AG04450 (cell line): ENCODE results near the gene EPN1. TPM values are rescaled to one million over a fixed set of nuclear protein-coding genes. Genes with fewer than 3 reads are reported as not detected.

Source experiments
- CTCF ChIA-PET: fragments of 300-600, 350-600 bp; formaldehyde crosslinking; extraction: SDS; loops from one replicate; lab custom pipeline; 2022; ENCODE audit warnings: antibody characterized with exemption, inconsistent platforms; lab: Charles Lee
- POLR2A ChIA-PET: fragments of 350-600 bp; formaldehyde crosslinking; extraction: SDS; loops from one replicate; lab custom pipeline; 2021; ENCODE audit warnings: antibody characterized with exemption, inconsistent platforms; lab: Yijun Ruan, JAX
- DNase-seq: peaks from one replicate; pipeline ENCODE4 v3.0.0-alpha.2; 2011; ENCODE audit warnings: low read depth, low spot score
- H3K27ac ChIP-seq: one replicate; pipeline ENCODE4 v1.5.1; 2012; ENCODE audit warnings: low read depth, low read length, control low read depth
- H3K27me3 ChIP-seq: one replicate; pipeline ENCODE4 v1.6.0; 2012; ENCODE audit warnings: low read length; ENCODE audit not compliant: control insufficient read depth, insufficient read depth
- H3K4me3 ChIP-seq: 2 replicates; pipeline ENCODE4 v1.5.1; 2011; ENCODE audit warnings: mild to moderate bottlenecking, low read depth, low read length, control low read depth
- H3K9me3 ChIP-seq: 2 replicates; pipeline ENCODE4 v1.5.1; 2012; ENCODE audit warnings: low read length; ENCODE audit not compliant: control insufficient read depth, insufficient read depth
- polyA plus RNA-seq: library from polyadenylated mRNA; depleted of rRNA; stranded (reverse); fragments of >200 nt; gene quantifications from 2 replicates; pipeline ENCODE4 v1.2.3, GENCODE V29; 2011
- TF ChIP-seq, protein P1 (sequence below): IDR thresholded peaks from 2 replicates; pipeline ENCODE4 v1.5.1; 2011; ENCODE audit warnings: low read depth, low read length, control low read depth, inconsistent platforms

The EPN1 gene
- polyA plus RNA-seq, 1 experiment = 32.1 TPM

DNA sequence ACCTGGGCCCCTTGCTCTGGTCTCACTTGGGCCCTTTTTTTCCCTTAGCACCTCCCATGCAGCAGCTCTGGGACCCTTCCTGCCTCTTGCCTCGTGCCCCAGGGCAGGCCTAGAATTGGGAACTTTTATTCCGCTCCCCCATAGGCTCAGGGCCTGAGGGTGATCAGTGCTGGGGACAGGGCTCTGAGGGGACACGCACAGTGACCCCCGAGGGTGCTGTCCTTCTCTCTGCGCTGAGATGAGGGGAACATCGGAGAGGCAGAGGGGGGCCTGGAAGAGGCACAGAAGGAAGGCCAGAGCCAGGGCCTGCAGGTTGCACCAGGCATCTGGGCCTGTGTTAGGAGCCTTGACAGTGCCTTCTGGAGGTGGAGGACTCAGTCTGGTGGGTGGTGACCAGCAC, 10.8 kb downstream of the EPN1 start:
- no peak for DNase-seq
- Histone ChIP-seq H3K9me3 (no peaks in the 10 kb centered on the region; the same call in 1 of the 2 replicates), H3K4me3 (no peak overlapping the region), H3K27me3 (no peaks in the 10 kb centered on the region), H3K27ac (no peak overlapping the region)
- TF ChIP-seq, protein P1, sequence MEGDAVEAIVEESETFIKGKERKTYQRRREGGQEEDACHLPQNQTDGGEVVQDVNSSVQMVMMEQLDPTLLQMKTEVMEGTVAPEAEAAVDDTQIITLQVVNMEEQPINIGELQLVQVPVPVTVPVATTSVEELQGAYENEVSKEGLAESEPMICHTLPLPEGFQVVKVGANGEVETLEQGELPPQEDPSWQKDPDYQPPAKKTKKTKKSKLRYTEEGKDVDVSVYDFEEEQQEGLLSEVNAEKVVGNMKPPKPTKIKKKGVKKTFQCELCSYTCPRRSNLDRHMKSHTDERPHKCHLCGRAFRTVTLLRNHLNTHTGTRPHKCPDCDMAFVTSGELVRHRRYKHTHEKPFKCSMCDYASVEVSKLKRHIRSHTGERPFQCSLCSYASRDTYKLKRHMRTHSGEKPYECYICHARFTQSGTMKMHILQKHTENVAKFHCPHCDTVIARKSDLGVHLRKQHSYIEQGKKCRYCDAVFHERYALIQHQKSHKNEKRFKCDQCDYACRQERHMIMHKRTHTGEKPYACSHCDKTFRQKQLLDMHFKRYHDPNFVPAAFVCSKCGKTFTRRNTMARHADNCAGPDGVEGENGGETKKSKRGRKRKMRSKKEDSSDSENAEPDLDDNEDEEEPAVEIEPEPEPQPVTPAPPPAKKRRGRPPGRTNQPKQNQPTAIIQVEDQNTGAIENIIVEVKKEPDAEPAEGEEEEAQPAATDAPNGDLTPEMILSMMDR = no peak
- ChIA-PET POLR2A (no interaction called here), CTCF (interaction anchor here (0.5 kb wide), 1 partner anchor 54 kb away, joined by 5 read pairs; no protein-coding TSS in a partner anchor)

DNA sequence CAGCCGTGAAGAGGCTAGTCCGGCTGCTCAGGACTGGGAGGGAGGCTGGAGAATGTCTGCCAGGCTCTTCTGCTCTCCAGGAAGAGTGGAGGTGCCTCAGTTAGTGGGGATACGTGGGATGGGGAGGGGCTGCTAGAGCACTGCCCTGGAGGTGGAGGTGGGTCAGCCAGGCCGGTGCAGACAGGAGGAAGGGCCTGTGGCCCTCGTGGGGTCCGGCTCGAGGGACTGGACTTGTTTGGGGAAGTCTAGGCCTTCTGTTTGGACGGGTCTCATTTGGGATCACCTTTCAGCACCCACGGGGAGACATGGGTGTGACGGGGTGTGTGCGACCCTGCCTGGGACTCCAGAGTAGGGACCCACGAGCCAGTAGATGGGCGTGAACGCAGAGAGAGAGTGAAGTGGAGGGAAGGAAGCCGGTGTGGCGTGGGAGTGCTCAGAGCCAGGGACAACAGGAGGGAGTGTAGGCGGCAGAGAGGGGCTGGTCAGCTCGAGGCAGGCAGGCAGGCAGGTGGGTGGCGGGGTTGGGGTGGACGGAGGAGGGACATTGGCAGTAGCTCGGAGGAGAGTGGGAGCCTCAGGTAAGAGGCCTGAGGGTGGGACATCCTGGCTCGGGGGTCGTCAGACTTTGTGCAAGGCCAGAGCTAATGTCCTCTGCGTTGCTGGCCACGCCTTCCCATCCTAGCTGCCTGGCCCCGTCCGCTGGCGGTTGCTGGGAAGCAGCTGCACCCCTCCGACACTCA, 11.5 kb downstream of the EPN1 start:
- ChIA-PET POLR2A (no interaction called here), CTCF (no interaction called here)
- no peaks in the 10 kb centered on the region for H3K27me3 ChIP-seq
- H3K4me3 ChIP-seq = no peak overlapping the region
- no peaks in the 10 kb centered on the region; the same call in 1 of the 2 replicates for H3K9me3 ChIP-seq
- no peak overlapping the region for H3K27ac ChIP-seq
- TF ChIP-seq, protein P1 = no peak
- no peak for DNase-seq

DNA sequence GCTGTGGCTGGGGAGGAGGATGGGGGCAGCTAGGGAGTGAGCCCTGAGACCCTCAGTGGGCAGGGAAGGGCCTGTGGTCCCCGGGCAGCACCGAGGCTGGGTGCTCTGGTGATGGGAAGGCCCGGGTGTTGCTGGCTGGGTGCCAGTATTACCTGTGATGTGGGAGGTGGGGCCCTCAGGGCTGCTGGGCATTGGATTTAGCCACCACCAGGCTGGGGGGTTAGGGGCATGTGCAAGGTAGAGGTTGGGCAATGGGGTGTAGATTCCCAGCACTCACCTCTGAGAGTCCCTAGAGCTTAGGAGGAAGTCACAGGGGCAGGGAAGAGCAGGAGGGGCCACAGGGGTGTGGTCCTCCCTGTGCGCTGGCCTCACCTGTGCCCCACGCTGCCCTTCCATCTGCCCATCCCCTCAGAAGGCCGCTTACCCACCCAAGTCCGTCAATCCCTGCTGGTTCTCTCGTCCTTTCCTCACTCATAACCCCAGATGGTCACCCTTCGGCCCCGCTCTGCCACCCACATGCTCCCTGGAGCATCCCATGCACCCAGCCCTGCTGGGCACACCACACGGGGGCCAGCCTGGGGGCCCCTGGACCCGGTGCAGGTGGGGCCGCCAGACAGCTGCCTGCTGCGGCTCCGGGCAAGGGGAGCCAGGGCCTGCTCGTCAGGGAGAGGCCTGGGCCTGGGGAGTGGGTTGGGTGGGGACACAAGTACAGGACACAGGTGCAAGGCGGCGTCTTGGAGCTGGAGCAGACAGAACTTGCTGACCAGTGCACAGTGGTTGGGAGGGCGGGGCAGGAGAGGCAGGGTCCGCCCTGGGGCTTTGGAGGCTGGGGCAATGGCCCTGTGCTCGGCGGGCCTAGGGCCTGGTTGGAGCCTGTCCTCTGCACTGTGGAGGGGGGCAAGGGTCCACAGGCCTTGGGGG, 12.5 kb downstream of the EPN1 start:
- Histone ChIP-seq H3K27me3 (no peaks in the 10 kb centered on the region), H3K4me3 (no peak overlapping the region), H3K27ac (no peak overlapping the region), H3K9me3 (no peaks in the 10 kb centered on the region; the same call in 1 of the 2 replicates)
- TF ChIP-seq, protein P1 = no peak
- CTCF ChIA-PET = no interaction called here
- POLR2A ChIA-PET = no interaction called here
- DNase-seq = no peak

DNA sequence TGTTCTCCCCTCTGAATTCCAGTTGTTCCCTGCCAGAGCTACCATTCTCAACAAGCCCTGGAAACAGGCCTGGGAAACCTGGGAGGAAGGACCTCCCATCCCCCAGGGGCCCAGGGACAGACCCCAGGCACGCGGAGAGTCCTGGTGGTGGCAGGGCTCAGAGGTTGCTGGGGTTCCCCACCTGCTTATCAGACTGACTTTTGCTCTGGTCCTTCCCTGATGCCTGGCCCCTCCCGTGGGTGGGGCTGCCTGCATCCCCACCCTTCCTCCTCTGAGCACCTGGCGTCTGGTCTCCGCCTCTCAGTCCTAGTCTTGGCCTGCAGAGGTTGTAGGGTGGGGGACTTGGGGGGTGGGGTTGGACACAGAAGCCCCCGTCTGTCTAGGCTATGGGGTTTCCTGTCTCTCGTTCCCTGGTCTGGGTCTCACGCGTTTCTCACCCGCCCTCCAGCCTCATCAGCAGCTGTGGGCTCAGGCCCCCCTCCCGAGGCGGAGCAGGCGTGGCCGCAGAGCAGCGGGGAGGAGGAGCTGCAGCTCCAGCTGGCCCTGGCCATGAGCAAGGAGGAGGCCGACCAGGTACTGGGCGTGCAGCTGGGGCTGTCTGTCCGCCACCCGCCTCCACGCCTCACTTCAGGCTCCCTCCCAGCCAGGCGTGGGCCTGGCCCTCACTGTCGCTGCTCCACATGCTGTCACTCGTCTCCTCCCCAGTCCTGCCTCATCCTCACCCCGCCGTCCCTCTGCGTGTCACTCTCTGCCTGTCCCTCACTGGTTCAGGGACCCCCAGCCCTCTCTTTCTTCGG, 13.6 kb downstream of the EPN1 start:
- Histone ChIP-seq H3K27ac (no peak overlapping the region), H3K4me3 (no peak overlapping the region), H3K9me3 (no peaks in the 10 kb centered on the region; the same call in 1 of the 2 replicates), H3K27me3 (no peaks in the 10 kb centered on the region)
- ChIA-PET POLR2A (no interaction called here), CTCF (no interaction called here)
- TF ChIP-seq, protein P1 = no peak
- no peak for DNase-seq
